Activated naive CD4-positive, alpha-beta T cell treated with anti-CD3 and anti-CD28 coated beads, Interleukin-2, amount 50 U/mL, for 16 hours (primary cell): ENCODE data around the gene HOXB8.

Experiments used
- DNase-seq: peaks from one replicate; pipeline ENCODE4 v3.0.0-alpha.2; 2020

HOXB8 gene

DNA sequence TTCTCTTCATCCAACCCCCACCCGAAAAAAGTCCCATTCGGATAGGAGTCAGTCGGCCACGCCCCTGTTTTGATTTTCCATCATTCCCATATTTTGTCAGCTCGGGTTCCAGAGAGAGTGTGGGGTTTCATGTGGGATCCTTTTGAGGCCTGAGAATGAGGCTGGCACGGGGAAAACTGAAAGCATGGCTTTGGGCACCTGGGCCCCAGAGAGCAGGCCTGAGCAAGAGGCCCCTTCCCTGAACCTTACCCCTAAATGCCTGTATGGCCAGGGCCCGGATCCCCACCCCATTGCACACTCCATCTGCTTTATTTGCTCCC, 32.4 kb downstream of the HOXB8 start:
- no peak for DNase-seq

DNA sequence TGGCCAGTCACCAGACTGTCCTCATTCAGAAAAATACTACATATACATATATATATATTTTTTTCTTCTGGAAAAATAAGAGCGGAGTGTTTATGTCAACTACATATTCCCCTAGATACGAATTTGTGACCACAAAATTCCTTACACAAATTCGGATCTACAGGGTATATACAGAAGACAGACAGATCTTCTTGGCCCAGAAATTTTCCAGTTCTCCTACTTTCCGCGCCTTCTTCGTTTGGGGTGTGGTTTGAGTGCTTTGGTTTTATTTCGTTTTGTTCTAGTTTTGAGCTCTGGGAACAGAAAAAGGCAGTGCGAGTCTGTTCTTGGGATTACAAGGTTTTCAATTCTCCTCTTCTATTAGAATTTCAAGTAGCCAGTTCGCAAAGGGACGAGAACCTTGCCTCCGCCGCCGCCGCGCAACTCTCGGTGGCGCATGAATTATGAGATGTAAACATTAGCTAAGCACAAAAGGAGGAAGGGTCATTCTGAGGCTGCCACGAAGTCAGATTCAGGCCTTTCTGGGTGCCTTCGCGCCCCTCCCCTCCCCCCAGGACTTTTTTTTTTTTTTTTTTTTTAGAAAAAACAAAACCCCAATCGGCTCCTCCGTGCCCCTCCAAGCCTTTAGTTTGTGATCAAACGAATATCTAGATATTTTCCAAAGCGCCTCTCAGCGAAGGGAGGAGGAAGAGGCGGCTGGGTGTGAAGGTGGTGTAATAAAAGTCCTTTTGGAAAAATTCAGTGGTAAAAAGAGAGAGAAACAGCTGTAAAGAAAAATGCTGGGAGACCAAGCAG, 35.1 kb downstream of the HOXB8 start:
- no peak for DNase-seq

- no peak for DNase-seq
These were observed 35.7 kb downstream of the HOXB8 start for GRCh38 chr17:48579471-48579759.

- no peak for DNase-seq
These were observed 36.2 kb downstream of the HOXB8 start for GRCh38 chr17:48578616-48579470.

- peak; percentile 65 for DNase-seq
These were observed 37.0 kb downstream of the HOXB8 start, which contains the start of gene HOXB4 for GRCh38 chr17:48577946-48578615. HOXB4 (minus strand) TSS chr17:48578350; CDS start chr17:48578319, 31 bp downstream.

DNA sequence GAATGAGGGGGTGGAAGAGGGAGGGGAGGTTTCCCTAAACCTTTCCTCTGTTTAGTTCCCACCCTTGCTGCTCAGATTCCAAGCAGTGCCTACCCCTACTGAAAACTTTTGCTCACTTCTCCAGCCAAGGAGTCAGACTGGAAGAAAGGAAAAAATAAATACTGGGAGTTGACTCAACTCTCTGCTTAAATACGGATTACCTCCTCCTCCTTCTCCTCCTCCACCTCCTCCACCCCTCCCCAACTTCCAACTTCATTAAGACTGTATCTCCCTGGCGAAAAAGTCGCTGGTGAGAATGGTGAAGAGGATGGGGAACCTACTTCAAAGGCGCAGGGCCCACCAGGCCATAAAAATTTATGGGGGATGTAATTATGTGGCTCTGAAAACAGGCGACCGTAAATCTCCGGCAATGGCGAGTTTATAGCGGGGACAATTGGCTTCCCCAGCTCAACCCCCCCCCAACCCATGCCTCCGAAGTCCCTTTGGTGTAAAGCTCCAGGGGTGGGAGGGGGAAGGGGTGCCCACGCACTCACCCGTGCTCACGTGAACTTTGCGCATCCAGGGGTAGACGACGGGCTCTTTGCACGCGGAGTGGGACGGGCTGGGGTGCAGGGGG, 37.7 kb downstream of the HOXB8 start:
- DNase-seq = no peak

DNA sequence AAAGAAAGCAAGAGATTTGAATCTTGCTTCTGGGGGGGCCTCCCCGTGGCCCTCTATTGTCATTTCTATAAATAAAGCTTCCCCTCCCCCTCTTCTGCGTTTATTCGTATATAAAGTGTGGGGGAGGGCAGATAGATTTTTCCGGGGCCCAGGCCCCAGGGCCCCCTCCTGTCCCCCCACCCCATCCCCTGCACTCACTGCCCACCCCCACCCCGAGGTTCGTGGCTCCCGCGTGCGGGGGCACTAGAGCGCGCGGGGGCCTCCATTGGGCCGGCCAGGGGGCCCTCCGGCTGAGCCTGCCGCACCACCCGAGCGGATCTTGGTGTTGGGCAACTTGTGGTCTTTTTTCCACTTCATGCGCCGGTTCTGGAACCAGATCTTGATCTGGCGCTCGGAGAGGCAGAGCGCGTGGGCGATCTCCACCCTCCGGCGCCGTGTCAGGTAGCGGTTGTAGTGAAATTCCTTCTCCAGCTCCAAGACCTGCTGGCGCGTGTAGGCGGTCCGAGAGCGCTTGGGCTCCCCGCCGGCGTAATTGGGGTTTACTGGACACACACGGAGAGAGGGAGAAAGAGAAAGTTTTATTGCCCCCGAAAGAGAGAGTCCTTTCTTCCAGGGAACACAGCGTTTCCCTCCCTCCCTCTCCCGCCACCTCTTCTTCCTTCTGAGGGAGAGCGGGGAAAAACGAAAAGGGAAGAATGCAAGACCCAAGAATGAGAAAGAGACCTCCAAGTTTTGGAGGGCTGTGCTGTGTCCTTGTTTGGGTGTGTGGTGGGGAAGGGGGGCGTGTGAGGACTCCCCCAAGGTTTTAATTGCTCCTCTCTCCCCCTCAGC, 38.4 kb downstream of the HOXB8 start:
- DNase-seq = no peak

- no peak for DNase-seq
These were observed 39.2 kb downstream of the HOXB8 start for GRCh38 chr17:48575673-48576478.

DNA sequence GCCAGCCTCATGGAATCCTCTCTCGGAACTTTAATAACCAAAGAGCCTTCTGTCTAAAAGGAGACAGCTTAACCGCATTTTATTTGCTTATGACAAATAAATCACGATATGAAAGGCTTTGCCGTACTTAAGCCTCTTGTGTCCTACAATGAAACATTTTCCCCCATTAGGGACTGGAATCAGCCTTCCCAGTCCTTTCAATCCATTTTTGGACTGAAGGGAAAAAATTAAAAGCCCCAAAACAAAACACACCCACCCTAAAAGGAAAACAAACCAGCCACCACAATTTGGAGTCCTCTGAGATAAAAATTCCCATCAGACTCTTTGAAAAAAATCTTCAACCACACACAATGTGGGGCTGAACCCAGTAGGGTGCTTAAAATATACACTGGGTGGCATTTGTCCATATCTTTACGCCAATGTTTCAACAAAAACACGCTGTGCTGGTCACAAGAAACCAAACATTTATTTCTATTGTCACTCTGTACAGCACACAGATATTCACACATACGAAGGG, 40.0 kb downstream of the HOXB8 start:
- DNase-seq = no peak

- DNase-seq = no peak
These were observed 40.5 kb downstream of the HOXB8 start for GRCh38 chr17:48574505-48575065.

- no peak for DNase-seq
These were observed 43.2 kb downstream of the HOXB8 start for GRCh38 chr17:48571826-48572417.

GRCh38 chr17:48571024-48571818, 43.9 kb downstream of the HOXB8 start:
- DNase-seq = no peak

DNA sequence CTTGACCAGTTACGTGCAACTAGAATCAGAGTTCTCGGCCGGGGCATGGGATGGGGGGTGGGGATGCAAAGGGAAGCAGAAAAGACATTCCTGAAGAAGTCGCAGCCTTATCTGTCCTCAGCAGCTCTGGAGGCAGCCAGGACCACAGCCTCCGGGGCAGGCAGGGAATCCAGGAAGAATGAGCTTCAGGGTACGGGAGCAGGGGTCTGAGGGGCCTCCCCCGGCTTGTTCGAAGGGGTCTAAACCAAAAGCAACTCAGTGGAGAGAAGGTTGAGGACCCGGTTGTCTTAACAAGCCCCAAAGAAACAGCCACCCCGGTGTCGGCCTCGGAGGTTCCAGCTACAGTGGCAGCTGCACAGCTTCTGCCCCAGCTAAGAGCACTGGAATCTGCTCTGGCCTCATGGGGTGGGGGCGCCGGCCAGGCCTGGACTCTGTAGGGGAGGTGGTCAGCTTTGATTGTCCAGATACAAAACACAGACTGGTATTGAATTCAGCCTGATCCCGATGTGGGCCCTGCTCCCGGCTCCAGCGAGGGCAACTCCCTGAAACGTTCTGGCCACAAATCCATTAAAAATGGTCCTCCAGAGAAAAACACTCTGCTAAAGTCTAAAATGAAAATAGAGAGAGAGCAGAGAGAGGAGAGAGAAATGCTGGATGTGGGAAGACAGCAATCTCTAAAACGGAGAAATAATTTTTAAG, 44.6 kb downstream of the HOXB8 start:
- no peak for DNase-seq

- no peak for DNase-seq
These were observed 45.3 kb downstream of the HOXB8 start for GRCh38 chr17:48569674-48570324.

DNA sequence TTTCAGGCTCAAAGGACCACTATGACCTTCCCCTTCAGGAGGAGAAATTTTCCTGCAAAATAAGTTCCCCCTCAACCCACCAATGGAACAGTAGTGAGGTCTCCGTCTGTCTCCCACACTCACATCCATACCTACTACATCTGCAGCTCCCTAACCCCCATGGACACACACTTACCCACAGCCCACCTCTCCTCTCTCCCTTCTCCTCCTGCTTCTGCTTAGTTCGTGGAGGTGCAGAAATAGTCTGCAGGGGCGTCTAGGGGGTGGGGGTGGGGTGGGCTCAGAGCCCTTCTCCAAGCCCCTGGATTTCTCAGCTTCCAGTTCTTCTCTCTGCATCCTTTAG, 45.9 kb downstream of the HOXB8 start:
- DNase-seq = no peak

GRCh38 chr17:48568499-48569239, 46.4 kb downstream of the HOXB8 start:
- DNase-seq = no peak

GRCh38 chr17:48567646-48568354, 47.3 kb downstream of the HOXB8 start:
- no peak for DNase-seq
